ENCODE results near the gene SMIM1. TPM values are rescaled to one million over a fixed set of nuclear protein-coding genes. Genes with fewer than 3 reads are reported as not detected.

Gene SMIM1
- total and polyA plus RNA-seq, 4 donors: 8.0 to 15.9 (median 10.9) TPM

DNA sequence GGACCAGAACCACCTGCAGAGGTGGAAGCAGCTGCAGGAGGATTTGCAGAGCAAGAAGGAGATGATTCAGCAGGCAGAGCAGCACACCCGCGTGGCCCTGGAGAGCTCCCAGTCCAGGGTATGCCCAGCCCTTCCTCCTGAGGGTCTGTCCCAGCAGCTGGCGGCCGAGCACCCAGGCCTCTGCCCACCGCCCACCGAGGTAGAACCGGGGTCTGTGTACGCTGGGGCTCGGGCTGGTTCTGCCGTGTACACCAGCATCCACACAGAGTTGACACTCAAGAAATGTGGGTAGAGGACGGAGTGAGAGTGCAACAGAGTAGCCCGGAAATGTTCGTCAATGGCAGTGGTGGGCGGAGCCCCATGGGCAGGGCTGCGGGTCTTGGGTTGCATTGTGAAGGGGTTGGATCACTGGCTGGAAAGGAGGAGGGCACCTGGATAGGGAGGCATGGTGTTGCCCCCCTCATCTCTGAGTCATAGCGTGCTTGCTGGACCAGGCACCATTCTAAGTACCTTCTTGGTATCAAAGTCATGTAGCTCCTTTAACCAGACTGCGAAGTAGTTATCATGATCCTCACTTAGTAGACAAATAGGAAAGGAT is 5.1 kb upstream of the SMIM1 start:
- TF ChIP-seq, protein P1, sequence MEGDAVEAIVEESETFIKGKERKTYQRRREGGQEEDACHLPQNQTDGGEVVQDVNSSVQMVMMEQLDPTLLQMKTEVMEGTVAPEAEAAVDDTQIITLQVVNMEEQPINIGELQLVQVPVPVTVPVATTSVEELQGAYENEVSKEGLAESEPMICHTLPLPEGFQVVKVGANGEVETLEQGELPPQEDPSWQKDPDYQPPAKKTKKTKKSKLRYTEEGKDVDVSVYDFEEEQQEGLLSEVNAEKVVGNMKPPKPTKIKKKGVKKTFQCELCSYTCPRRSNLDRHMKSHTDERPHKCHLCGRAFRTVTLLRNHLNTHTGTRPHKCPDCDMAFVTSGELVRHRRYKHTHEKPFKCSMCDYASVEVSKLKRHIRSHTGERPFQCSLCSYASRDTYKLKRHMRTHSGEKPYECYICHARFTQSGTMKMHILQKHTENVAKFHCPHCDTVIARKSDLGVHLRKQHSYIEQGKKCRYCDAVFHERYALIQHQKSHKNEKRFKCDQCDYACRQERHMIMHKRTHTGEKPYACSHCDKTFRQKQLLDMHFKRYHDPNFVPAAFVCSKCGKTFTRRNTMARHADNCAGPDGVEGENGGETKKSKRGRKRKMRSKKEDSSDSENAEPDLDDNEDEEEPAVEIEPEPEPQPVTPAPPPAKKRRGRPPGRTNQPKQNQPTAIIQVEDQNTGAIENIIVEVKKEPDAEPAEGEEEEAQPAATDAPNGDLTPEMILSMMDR (IDR thresholded peaks at IDR 0.05; ENCODE audit: control extremely low read depth, extremely low read depth): no peak
- Histone ChIP-seq H3K4me1 (ENCODE audit: control insufficient read depth in 5 of 5, insufficient read depth in 5 of 5, low read length in 5 of 5) (peaks cover 0 to 14% (median 3%) of the 10 kb centered on the region in 5 donors), H3K9ac (ENCODE audit: insufficient read depth in 1 of 2, low read length in 2 of 2) (no peak overlapping the region), H3K36me3 (ENCODE audit: control insufficient read depth in 4 of 4, insufficient read depth in 4 of 4, low read length in 4 of 4) (no peaks in the 10 kb centered on the region), H3K9me3 (ENCODE audit: control insufficient read depth in 4 of 4, insufficient read depth in 3 of 4, low read length in 3 of 4) (no peaks in the 10 kb centered on the region), H3K27ac (ENCODE audit: low read depth in 1 of 2, low read length in 1 of 2) (no peak overlapping the region), H3K27me3 (ENCODE audit: control insufficient read depth in 3 of 3, insufficient read depth in 3 of 3, low read length in 2 of 3) (no peaks in the 10 kb centered on the region), H3K4me3 (no peak overlapping the region)
- ATAC-seq (ENCODE audit: insufficient read depth, low FRiP score) (no peak), DNase-seq (no peak)
- WGBS, 2 donors: 89 to 92% methylated on average over 17 of the region's 17 CpGs

DNA sequence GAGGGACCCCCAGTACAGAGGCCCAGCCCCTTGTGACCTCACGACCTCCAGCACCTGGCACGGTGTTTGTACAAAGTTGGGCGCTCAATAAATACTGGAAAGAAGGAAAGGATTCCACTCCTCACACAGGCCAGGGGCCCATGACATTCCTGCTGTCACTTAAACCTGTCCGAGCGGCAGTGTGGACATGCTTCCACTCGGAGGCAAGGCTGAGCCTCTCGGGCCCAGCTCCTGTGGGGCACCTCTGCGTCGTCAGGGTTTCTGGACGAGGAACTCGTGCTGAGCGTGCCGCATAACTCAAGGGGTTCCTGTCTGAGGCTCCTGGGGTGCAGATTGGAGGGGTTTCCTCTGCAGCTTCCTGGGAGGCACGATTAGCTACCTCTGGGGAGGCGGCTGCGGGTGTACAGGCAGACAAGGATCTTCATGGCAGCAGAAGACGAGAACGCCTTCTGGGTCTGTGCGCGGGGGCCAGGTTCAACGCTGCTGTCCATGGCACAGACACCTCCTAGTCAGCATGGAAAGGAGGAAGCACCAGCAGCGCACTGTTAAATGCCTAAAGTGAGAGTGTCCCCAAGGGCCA is 3.6 kb upstream of the SMIM1 start:
- Histone ChIP-seq H3K36me3 (ENCODE audit: control insufficient read depth in 4 of 4, insufficient read depth in 4 of 4, low read length in 4 of 4) (no peaks in the 10 kb centered on the region), H3K4me3 (no peak overlapping the region), H3K4me1 (ENCODE audit: control insufficient read depth in 5 of 5, insufficient read depth in 5 of 5, low read length in 5 of 5) (peaks cover 0 to 18% (median 3%) of the 10 kb centered on the region in 5 donors), H3K27me3 (ENCODE audit: control insufficient read depth in 3 of 3, insufficient read depth in 3 of 3, low read length in 2 of 3) (no peaks in the 10 kb centered on the region), H3K9me3 (ENCODE audit: control insufficient read depth in 4 of 4, insufficient read depth in 3 of 4, low read length in 3 of 4) (no peaks in the 10 kb centered on the region), H3K27ac (ENCODE audit: low read depth in 1 of 2, low read length in 1 of 2) (no peak overlapping the region), H3K9ac (ENCODE audit: insufficient read depth in 1 of 2, low read length in 2 of 2) (no peak overlapping the region)
- 76 to 81% methylated on average over 22 of the region's 22 CpGs for WGBS, 2 donors
- DNase-seq (no peak), ATAC-seq (ENCODE audit: insufficient read depth, low FRiP score) (no peak)
- TF ChIP-seq, protein P1 (IDR thresholded peaks at IDR 0.05; ENCODE audit: control extremely low read depth, extremely low read depth): no peak

DNA sequence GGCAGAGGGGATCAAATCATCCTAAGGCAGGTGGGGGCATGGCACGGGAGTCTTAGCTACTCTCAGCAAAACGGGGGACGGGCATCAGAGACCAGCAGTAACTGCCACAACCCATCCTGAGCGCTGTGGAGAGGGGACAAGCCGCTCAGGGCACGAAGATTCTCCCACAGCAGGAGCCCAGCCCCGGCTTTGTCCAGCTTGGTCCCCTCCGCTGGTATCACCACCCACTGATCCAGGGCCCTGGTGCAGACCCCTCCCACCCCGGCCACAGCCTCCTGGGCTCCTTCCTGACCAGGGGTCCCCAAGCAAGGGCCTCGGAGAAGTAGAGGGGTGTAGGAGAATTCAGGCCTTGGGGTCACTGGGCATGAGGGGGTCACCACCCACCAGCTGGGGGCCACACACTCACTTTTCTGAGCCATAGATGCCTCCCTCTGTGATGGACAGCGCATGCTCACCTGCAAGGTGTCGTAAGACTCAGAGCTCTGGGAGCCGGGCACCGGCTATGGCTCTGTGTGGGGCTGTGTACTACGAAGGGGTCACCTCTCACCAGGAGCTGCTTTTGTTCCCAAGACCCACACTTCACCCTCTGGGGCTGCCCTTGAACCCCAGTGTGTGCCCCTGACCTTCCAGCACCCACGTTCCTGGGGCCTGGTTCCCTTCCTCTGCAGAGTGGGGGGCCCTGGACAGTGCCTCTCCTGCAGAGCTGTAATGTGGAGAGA is 2.3 kb upstream of the SMIM1 start:
- Histone ChIP-seq H3K9me3 (ENCODE audit: control insufficient read depth in 4 of 4, insufficient read depth in 3 of 4, low read length in 3 of 4) (no peaks in the 10 kb centered on the region), H3K9ac (ENCODE audit: insufficient read depth in 1 of 2, low read length in 2 of 2) (no peak overlapping the region), H3K4me1 (ENCODE audit: control insufficient read depth in 5 of 5, insufficient read depth in 5 of 5, low read length in 5 of 5) (peaks cover 0 to 21% (median 3%) of the 10 kb centered on the region in 5 donors), H3K36me3 (ENCODE audit: control insufficient read depth in 4 of 4, insufficient read depth in 4 of 4, low read length in 4 of 4) (no peaks in the 10 kb centered on the region), H3K4me3 (no peak overlapping the region), H3K27ac (ENCODE audit: low read depth in 1 of 2, low read length in 1 of 2) (no peak overlapping the region), H3K27me3 (ENCODE audit: control insufficient read depth in 3 of 3, insufficient read depth in 3 of 3, low read length in 2 of 3) (no peaks in the 10 kb centered on the region)
- no peak for ATAC-seq (ENCODE audit: insufficient read depth, low FRiP score)
- TF ChIP-seq, protein P1 (IDR thresholded peaks at IDR 0.05; ENCODE audit: control extremely low read depth, extremely low read depth): no peak
- WGBS, 2 donors: 88 to 89% methylated on average over 16 of the region's 16 CpGs
- DNase-seq: no peak
